Measurements from ENCODE around the gene NAT8.
"Not testable (repeated sequence)": the region's sequence is repeated elsewhere in the genome, so short reads cannot be mapped to it uniquely, and the experiment has no call there.

Gene NAT8

GRCh38 chr2:73619925-73620324 is 22.3 kb downstream of the NAT8 start:
- not testable (repeated sequence) for ATAC-seq (ENCODE audit: low read depth); H3K9me3 Mint-ChIP-seq; H3K27me3 Mint-ChIP-seq; H3K4me3 Mint-ChIP-seq; DNase-seq (ENCODE audit: low spot score in 2 of 2); H3K4me1 Mint-ChIP-seq; H3K27ac Mint-ChIP-seq; H3K36me3 Mint-ChIP-seq

GRCh38 chr2:73614997-73615396 is 27.2 kb downstream of the NAT8 start:
- Mint-ChIP-seq H3K27me3 (no peaks in the 10 kb centered on the region), H3K4me1 (no peaks in the 10 kb centered on the region), H3K27ac (no peak overlapping the region), H3K4me3 (no peak overlapping the region), H3K36me3 (peaks cover 1% of the 10 kb centered on the region), H3K9me3 (no peaks in the 10 kb centered on the region)
- DNase-seq (ENCODE audit: low spot score in 2 of 2) (no peak), ATAC-seq (ENCODE audit: low read depth) (no peak)

GRCh38 chr2:73614105-73614504 is 28.1 kb downstream of the NAT8 start:
- ATAC-seq (ENCODE audit: low read depth) (no peak), DNase-seq (ENCODE audit: low spot score in 2 of 2) (no peak)
- no peak overlapping the region for H3K4me3 Mint-ChIP-seq
- no peaks in the 10 kb centered on the region for H3K27me3 Mint-ChIP-seq
- H3K4me1 Mint-ChIP-seq, result no peaks in the 10 kb centered on the region
- peaks cover 1% of the 10 kb centered on the region for H3K36me3 Mint-ChIP-seq
- H3K9me3 Mint-ChIP-seq, result no peaks in the 10 kb centered on the region
- H3K27ac Mint-ChIP-seq, result no peak overlapping the region

GRCh38 chr2:73611867-73612266 is 30.4 kb downstream of the NAT8 start:
- H3K4me3 Mint-ChIP-seq, result no peak overlapping the region
- no peak overlapping the region for H3K27ac Mint-ChIP-seq
- DNase-seq (ENCODE audit: low spot score in 2 of 2) (no peak), ATAC-seq (ENCODE audit: low read depth) (no peak)
- no peaks in the 10 kb centered on the region for H3K9me3 Mint-ChIP-seq
- H3K36me3 Mint-ChIP-seq, result peaks cover 9% of the 10 kb centered on the region
- H3K4me1 Mint-ChIP-seq, result no peaks in the 10 kb centered on the region
- H3K27me3 Mint-ChIP-seq, result no peaks in the 10 kb centered on the region

GRCh38 chr2:73611193-73611592 is 31.0 kb downstream of the NAT8 start:
- H3K36me3 Mint-ChIP-seq, result peaks cover 9% of the 10 kb centered on the region
- no peaks in the 10 kb centered on the region for H3K27me3 Mint-ChIP-seq
- no peaks in the 10 kb centered on the region for H3K4me1 Mint-ChIP-seq
- no peak for ATAC-seq (ENCODE audit: low read depth)
- DNase-seq (ENCODE audit: low spot score in 2 of 2), result no peak
- no peaks in the 10 kb centered on the region for H3K9me3 Mint-ChIP-seq
- H3K4me3 Mint-ChIP-seq, result no peak overlapping the region
- H3K27ac Mint-ChIP-seq, result no peak overlapping the region

GRCh38 chr2:73610111-73610510 is 32.1 kb downstream of the NAT8 start:
- H3K27me3 Mint-ChIP-seq, result no peaks in the 10 kb centered on the region
- H3K4me1 Mint-ChIP-seq, result no peaks in the 10 kb centered on the region
- H3K9me3 Mint-ChIP-seq, result no peaks in the 10 kb centered on the region
- no peak for ATAC-seq (ENCODE audit: low read depth)
- H3K36me3 Mint-ChIP-seq, result peaks cover 8% of the 10 kb centered on the region
- no peak overlapping the region for H3K4me3 Mint-ChIP-seq
- no peak for DNase-seq (ENCODE audit: low spot score in 2 of 2)
- no peak overlapping the region for H3K27ac Mint-ChIP-seq

- not testable (repeated sequence) for H3K9me3 Mint-ChIP-seq
- H3K36me3 Mint-ChIP-seq, result peaks cover 35% of the 10 kb centered on the region
Measured at GRCh38 chr2:73604589-73604988, 37.6 kb downstream of the NAT8 start.

GRCh38 chr2:73603099-73603588 is 39.1 kb downstream of the NAT8 start:
- not testable (repeated sequence) for H3K4me3 Mint-ChIP-seq; H3K9me3 Mint-ChIP-seq; ATAC-seq (ENCODE audit: low read depth); H3K4me1 Mint-ChIP-seq; H3K27ac Mint-ChIP-seq; H3K27me3 Mint-ChIP-seq; DNase-seq (ENCODE audit: low spot score in 2 of 2)
- peaks cover 42% of the 10 kb centered on the region for H3K36me3 Mint-ChIP-seq

More at GRCh38 chr2:73604589-73604988, 37.6 kb downstream of the NAT8 start:
- not testable (repeated sequence) for ATAC-seq (ENCODE audit: low read depth); DNase-seq (ENCODE audit: low spot score in 2 of 2); H3K4me3 Mint-ChIP-seq; H3K27ac Mint-ChIP-seq; H3K27me3 Mint-ChIP-seq; H3K4me1 Mint-ChIP-seq

- no peaks in the 10 kb centered on the region for H3K9me3 Mint-ChIP-seq
- no peak for DNase-seq (ENCODE audit: low spot score in 2 of 2)
- peaks cover 38% of the 10 kb centered on the region for H3K36me3 Mint-ChIP-seq
- no peak for ATAC-seq (ENCODE audit: low read depth)
- no peak overlapping the region for H3K4me3 Mint-ChIP-seq
- H3K27ac Mint-ChIP-seq, result no peak overlapping the region
- H3K27me3 Mint-ChIP-seq, result no peaks in the 10 kb centered on the region
- H3K4me1 Mint-ChIP-seq, result no peaks in the 10 kb centered on the region
Measured at GRCh38 chr2:73601780-73602179, 40.4 kb downstream of the NAT8 start.

- H3K36me3 Mint-ChIP-seq, result peaks cover 18% of the 10 kb centered on the region
- ATAC-seq (ENCODE audit: low read depth) (no peak), DNase-seq (ENCODE audit: low spot score in 2 of 2) (no peak)
Measured at GRCh38 chr2:73594251-73594650, 48.0 kb downstream of the NAT8 start.

GRCh38 chr2:73593680-73594079 is 48.5 kb downstream of the NAT8 start:
- no peak for DNase-seq (ENCODE audit: low spot score in 2 of 2)
- Mint-ChIP-seq H3K27ac (no peak overlapping the region), H3K27me3 (no peaks in the 10 kb centered on the region), H3K4me3 (no peak overlapping the region), H3K36me3 (peaks cover 16% of the 10 kb centered on the region), H3K4me1 (no peaks in the 10 kb centered on the region), H3K9me3 (no peaks in the 10 kb centered on the region)
- ATAC-seq (ENCODE audit: low read depth), result no peak

More at GRCh38 chr2:73594251-73594650, 48.0 kb downstream of the NAT8 start:
- H3K4me1 Mint-ChIP-seq, result no peaks in the 10 kb centered on the region
- H3K27ac Mint-ChIP-seq, result no peak overlapping the region
- H3K9me3 Mint-ChIP-seq, result no peaks in the 10 kb centered on the region
- no peak overlapping the region for H3K4me3 Mint-ChIP-seq
- no peaks in the 10 kb centered on the region for H3K27me3 Mint-ChIP-seq

Data from memory B cell (primary cell).